Stimulated activated CD4-positive, alpha-beta T cell treated with anti-CD3 and anti-CD28 coated beads, Interleukin-1b, Interleukin-23, amount 100 ng/mL, for 4 hours (primary cell): Measurements from ENCODE around the gene CHPF2.

Experiments
- DNase-seq, 2 donors: peaks; one replicate each; pipeline ENCODE4 v3.0.0-alpha.2; 2020; ENCODE audit warnings: low read depth in 2 of 2

The CHPF2 gene

GRCh38 chr7:151286148-151286547, 53.9 kb downstream of the CHPF2 start:
- no peak for DNase-seq
